Neural cell (in vitro differentiated cells): ENCODE data around the gene CDCA3. TPM values are rescaled to one million over a fixed set of nuclear protein-coding genes. Genes with fewer than 3 reads are reported as not detected.

Experiments
- H2AFZ ChIP-seq: fragments of 200-600, 300-800 bp; sonication (generic), shearing (Covaris generic); 2 replicates; pipeline ENCODE4 v1.6.0; 2014; ENCODE audit warnings: low read depth, mild to moderate bottlenecking, antibody characterized with exemption, low read length, moderate library complexity
- H3F3A ChIP-seq: fragments of 200-600 bp; shearing (Covaris generic); 2 replicates; pipeline ENCODE4 v1.6.1; 2016; ENCODE audit warnings: mild to moderate bottlenecking, moderate library complexity, mixed read lengths, antibody characterized with exemption, low read length; ENCODE audit not compliant: insufficient read depth, poor library complexity, severe bottlenecking
- H3K27ac ChIP-seq: fragments of 200-600, 300-800 bp; sonication (generic), shearing (Covaris generic); 2 replicates; pipeline ENCODE4 v1.5.1; 2014; ENCODE audit warnings: mild to moderate bottlenecking, low read length, moderate library complexity
- H3K27me3 ChIP-seq: fragments of 300-800, 200-600 bp; sonication (generic), shearing (Covaris generic); 2 replicates; pipeline ENCODE4 v1.6.0; 2014; ENCODE audit warnings: mild to moderate bottlenecking, low read depth, low read length, moderate library complexity; ENCODE audit not compliant: insufficient read depth
- H3K36me3 ChIP-seq: fragments of 300-800, 200-600 bp; sonication (generic), shearing (Covaris generic); 2 replicates; pipeline ENCODE4 v1.5.1; 2014; ENCODE audit warnings: mild to moderate bottlenecking, antibody characterized with exemption, low read length, moderate library complexity; ENCODE audit not compliant: insufficient read depth
- H3K4me2 ChIP-seq: fragments of 300-800, 200-600 bp; sonication (generic), shearing (Covaris generic); 2 replicates; pipeline ENCODE4 v1.6.0; 2014; ENCODE audit warnings: mild to moderate bottlenecking, low read length
- H3K4me3 ChIP-seq: fragments of 300-800, 200-600 bp; sonication (generic), shearing (Covaris generic); 2 replicates; pipeline ENCODE4 v1.5.1; 2014; ENCODE audit warnings: mild to moderate bottlenecking, low read length, moderate library complexity
- H3K79me2 ChIP-seq: fragments of 200-600 bp; shearing (Covaris generic); replicated peaks from 2 replicates; pipeline ENCODE4 v1.6.0; 2014; ENCODE audit warnings: mild to moderate bottlenecking, low read length, moderate library complexity; ENCODE audit not compliant: insufficient read depth
- H3K9ac ChIP-seq: fragments of 300-800, 200-600 bp; sonication (generic), shearing (Covaris generic); 2 replicates; pipeline ENCODE4 v1.6.1; 2016; ENCODE audit warnings: mild to moderate bottlenecking, low read length, mixed read lengths
- H3K9me2 ChIP-seq: fragments of 200-600 bp; shearing (Covaris generic); 2 replicates; pipeline ENCODE4 v1.6.1; 2016; ENCODE audit warnings: mild to moderate bottlenecking, low read length, mixed read lengths; ENCODE audit not compliant: insufficient read depth
- H3K9me3 ChIP-seq: fragments of 200-600, 300-800 bp; sonication (generic), shearing (Covaris generic); 2 replicates; pipeline ENCODE4 v1.6.1; 2016; ENCODE audit warnings: mild to moderate bottlenecking, mixed run types, low read length, moderate library complexity, mixed read lengths
- H4K20me1 ChIP-seq: fragments of 200-600 bp; shearing (Covaris generic); 2 replicates; pipeline ENCODE4 v1.6.1; 2016; ENCODE audit warnings: mild to moderate bottlenecking, mixed run types; ENCODE audit not compliant: insufficient read depth
- CTCF ChIP-seq: fragments of 450-650 bp; IDR thresholded peaks from 2 replicates; pipeline ENCODE4 v1.5.1; 2014; ENCODE audit warnings: antibody characterized with exemption, mild to moderate bottlenecking, moderate library complexity; ENCODE audit not compliant: poor library complexity, severe bottlenecking
- EP300 ChIP-seq: fragments of 450-650 bp; conservative IDR thresholded peaks from 2 replicates; pipeline ENCODE4 v1.6.1; 2014; ENCODE audit warnings: antibody characterized with exemption, mild to moderate bottlenecking, moderate library complexity; ENCODE audit not compliant: poor library complexity, severe bottlenecking
- EZH2 ChIP-seq: fragments of 200-600, 300-800 bp; shearing (Covaris generic), sonication (generic); IDR thresholded peaks from 2 replicates; pipeline ENCODE4 v1.6.1; 2014; ENCODE audit warnings: antibody characterized with exemption, low read length, borderline replicate concordance, mild to moderate bottlenecking; ENCODE audit not compliant: insufficient read depth, poor library complexity, severe bottlenecking
- MXI1 ChIP-seq: fragments of 450-650 bp; conservative IDR thresholded peaks from 2 replicates; pipeline ENCODE4 v1.6.1; 2014; ENCODE audit warnings: antibody characterized with exemption, mild to moderate bottlenecking; ENCODE audit not compliant: poor library complexity, severe bottlenecking
- POLR2AphosphoS5 ChIP-seq: IDR thresholded peaks from 2 replicates; pipeline ENCODE4 v1.6.1; 2012
- RAD21 ChIP-seq: fragments of 450-650 bp; conservative IDR thresholded peaks from 2 replicates; pipeline ENCODE4 v1.6.1; 2014; ENCODE audit warnings: antibody characterized with exemption, mild to moderate bottlenecking, moderate library complexity
- REST ChIP-seq: IDR thresholded peaks from 2 replicates; pipeline ENCODE4 v1.6.1; 2012; ENCODE audit warnings: borderline replicate concordance
- SMC3 ChIP-seq: fragments of 450-650 bp; conservative IDR thresholded peaks from 2 replicates; pipeline ENCODE4 v1.6.1; 2014; ENCODE audit warnings: antibody characterized with exemption, mild to moderate bottlenecking, moderate library complexity; ENCODE audit not compliant: poor library complexity
- TAF1 ChIP-seq: IDR thresholded peaks from 2 replicates; pipeline ENCODE4 v1.6.1; 2012; ENCODE audit warnings: low read depth
- polyA plus RNA-seq: library from polyadenylated mRNA; depleted of rRNA; stranded (reverse); fragments of >200 nt; gene quantifications from 2 replicates; pipeline ENCODE4 v1.2.3, GENCODE V29; 2014

CDCA3 gene
- polyA plus RNA-seq, 1 donor from 2014 or later = 7.3 TPM

- Histone ChIP-seq H3K4me3 (no peak overlapping the region), H3K9ac (no peak overlapping the region), H3K9me2 (no peaks in the 10 kb centered on the region), H3K79me2 (no peaks in the 10 kb centered on the region), H2AFZ (no peak overlapping the region), H3K27ac (no peak overlapping the region), H3K27me3 (no peaks in the 10 kb centered on the region), H3K9me3 (no peaks in the 10 kb centered on the region), H3K36me3 (no peaks in the 10 kb centered on the region), H4K20me1 (no peaks in the 10 kb centered on the region), H3K4me2 (no peak overlapping the region), H3F3A (no peaks in the 10 kb centered on the region)
- TF ChIP-seq REST = no peak
- no peak for TF ChIP-seq RAD21
- TF ChIP-seq MXI1 = no peak
- TF ChIP-seq EP300 = no peak
Measured at GRCh38 chr12:6840330-6840729, 10.8 kb downstream of the CDCA3 start.

GRCh38 chr12:6839482-6840201 lies 11.4 kb downstream of the CDCA3 start:
- Histone ChIP-seq H4K20me1 (no peaks in the 10 kb centered on the region), H3K9me2 (no peaks in the 10 kb centered on the region), H3K4me3 (no peak overlapping the region), H3F3A (no peaks in the 10 kb centered on the region), H3K27me3 (no peaks in the 10 kb centered on the region), H2AFZ (no peak overlapping the region), H3K9me3 (no peaks in the 10 kb centered on the region), H3K36me3 (no peaks in the 10 kb centered on the region), H3K27ac (no peak overlapping the region), H3K79me2 (no peaks in the 10 kb centered on the region), H3K4me2 (no peak overlapping the region), H3K9ac (no peak overlapping the region)
- no peak for TF ChIP-seq EP300
- TF ChIP-seq CTCF = no peak
- TF ChIP-seq TAF1 = no peak
- no peak for TF ChIP-seq RAD21
- TF ChIP-seq POLR2AphosphoS5 = no peak
- no peak for TF ChIP-seq REST
- TF ChIP-seq SMC3 = no peak
- TF ChIP-seq EZH2 = no peak
- no peak for TF ChIP-seq MXI1
